Activated CD4-positive, alpha-beta T cell treated with anti-CD3 and anti-CD28 coated beads for 4 hours (primary cell): ENCODE results near the gene MAGI1.

Experiments used
- DNase-seq, 2 donors: peaks; one replicate each; pipeline ENCODE4 v3.0.0-alpha.2; 2020

MAGI1 gene

DNA sequence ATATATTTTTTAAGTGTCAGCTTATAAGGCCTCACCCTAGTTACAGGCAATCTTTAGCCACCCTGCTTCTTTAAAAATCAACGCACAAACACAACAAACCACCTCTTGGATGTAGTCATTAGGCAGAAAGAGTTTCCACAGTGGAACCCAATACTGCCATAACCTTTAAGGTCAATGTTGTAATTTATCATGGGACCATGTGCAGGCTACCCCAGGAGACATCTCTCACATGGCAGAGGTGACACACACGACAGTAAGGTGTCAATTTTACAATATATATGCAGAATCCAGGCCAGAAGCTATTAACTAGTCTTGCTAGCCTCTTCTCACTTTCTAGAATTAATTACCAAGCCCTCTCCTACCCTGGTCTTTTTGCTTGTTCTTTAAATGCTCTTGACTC, 336.5 kb downstream of the MAGI1 start:
- no peak for DNase-seq

- DNase-seq, result no peak
Observed at GRCh38 chr3:65701516-65701915, 337.2 kb downstream of the MAGI1 start.

GRCh38 chr3:65689436-65689835, 349.3 kb downstream of the MAGI1 start:
- no peak for DNase-seq

- DNase-seq, result no peak
Observed at GRCh38 chr3:65687741-65688140, 351.0 kb downstream of the MAGI1 start.

GRCh38 chr3:65685621-65686235, 353.0 kb downstream of the MAGI1 start:
- DNase-seq, result no peak

GRCh38 chr3:65678516-65678915, 360.2 kb downstream of the MAGI1 start:
- DNase-seq, result no peak

GRCh38 chr3:65677486-65678010, 361.2 kb downstream of the MAGI1 start:
- no peak for DNase-seq

GRCh38 chr3:65676580-65676979, 362.1 kb downstream of the MAGI1 start:
- no peak for DNase-seq

- no peak for DNase-seq
Observed at GRCh38 chr3:65675011-65675410, 363.7 kb downstream of the MAGI1 start.

DNA sequence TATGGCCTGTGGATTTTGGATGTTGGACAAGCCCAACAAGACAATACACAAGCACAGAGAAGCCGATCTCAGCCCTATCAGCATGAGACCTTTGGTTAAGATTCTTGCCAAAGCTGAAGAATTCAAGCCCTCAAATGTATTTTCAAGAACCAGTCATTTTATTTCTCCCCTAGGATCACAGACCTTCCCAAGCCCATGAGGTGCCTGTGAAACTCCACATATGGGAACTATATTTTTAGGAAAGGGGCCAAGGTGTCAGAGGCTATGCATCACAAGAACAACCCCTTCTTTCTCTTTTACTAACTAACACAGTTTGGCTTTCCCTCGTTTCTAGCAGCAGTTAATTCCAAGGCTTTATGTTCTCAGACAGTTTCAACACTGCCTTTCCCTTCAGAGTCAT, 364.5 kb downstream of the MAGI1 start:
- no peak for DNase-seq

- no peak for DNase-seq
Observed at GRCh38 chr3:65672871-65673815, 365.6 kb downstream of the MAGI1 start.

- no peak for DNase-seq
Observed at GRCh38 chr3:65672061-65672460, 366.7 kb downstream of the MAGI1 start.

- no peak for DNase-seq
Observed at GRCh38 chr3:65671004-65671403, 367.7 kb downstream of the MAGI1 start.

DNA sequence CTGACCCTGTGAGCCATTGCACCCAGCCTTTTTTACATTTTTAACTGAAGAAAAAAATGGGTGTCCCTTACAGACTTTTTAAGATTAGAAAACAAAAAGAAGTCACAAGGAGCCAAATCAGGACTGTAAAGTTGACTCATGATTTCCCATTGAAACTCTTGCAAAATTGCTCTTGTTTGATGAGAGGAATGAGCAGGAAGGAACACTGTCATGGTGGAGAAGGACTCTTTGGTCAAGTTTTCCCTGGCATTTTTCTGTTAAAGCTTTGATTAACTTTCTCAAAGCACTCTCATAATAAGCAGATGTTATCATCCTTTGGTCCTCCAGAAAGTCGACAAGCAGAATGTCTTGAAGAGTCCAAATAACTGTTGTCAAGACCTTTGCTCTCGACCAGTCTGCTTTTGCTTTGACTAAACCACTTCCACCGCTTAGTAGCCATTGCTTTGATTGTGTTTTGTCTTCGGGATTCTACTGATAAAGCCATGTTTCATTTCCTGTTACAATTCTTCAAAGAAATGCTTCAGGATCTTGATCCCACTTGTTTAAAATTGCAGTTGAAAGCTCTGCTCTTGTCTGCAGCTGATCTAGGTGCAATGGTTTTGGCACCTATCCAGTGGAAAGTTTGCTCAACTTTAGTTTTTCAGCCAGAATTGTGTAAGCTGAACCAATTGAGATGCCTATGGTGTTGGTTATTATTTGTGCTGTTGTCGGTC, 369.4 kb downstream of the MAGI1 start:
- no peak for DNase-seq

DNA sequence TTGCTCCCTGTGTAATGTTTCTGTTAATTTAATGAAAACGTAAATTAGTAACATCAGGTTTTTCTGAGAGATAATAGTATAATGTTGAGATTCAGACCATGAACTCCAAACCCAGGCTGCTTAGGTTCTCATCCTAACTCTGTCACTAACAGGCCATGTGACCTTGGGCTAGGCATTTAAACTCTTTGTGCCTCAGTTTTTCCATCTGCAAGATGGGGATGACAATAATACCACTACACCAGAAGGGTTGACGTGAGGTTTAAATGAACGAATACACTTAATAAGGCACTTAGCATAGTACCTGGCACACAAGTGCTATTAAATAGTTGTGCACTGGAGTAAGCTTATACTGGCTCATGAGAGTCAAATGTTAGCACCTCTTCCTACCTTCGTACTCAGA, 370.8 kb downstream of the MAGI1 start:
- DNase-seq, result no peak

- DNase-seq, result no peak
Observed at GRCh38 chr3:65666448-65667091, 372.1 kb downstream of the MAGI1 start.

DNA sequence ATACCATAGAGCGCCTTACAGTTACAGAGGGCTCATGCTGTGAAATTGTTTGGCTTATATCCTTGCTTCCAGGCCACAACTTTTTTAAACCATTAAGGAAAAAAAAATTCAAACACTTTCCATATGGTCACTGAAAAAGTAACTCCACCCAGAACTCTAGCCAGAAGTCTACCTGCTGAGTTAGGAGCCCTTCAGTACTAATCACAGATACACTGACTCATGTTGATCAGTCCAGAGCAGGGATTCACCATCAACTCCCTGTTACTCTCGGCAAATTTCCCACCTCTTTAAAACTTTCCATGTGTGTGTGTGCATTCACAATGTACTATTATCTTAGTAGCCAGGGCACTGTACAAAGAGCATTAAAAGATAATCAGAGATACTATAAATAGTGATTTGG, 372.8 kb downstream of the MAGI1 start:
- DNase-seq, result no peak

- no peak for DNase-seq
Observed at GRCh38 chr3:65664931-65665330, 373.8 kb downstream of the MAGI1 start.

DNA sequence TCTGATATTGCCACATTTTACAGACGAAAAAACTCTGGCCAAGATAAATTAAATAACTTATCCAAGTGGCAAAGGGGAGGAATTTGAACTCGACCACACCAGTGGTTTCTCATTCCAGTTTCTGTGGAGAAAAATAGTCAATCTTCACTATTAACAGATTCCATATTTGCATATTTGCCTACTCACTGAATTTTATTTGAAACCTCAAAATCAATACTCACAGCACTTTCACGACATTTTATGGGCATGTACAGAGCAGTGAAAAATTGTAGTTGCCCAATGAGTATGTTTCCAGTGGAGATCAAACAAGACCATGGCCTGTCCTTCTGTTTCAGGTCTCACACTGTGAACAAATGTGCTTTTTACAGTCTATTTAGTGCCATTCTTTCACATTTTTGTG, 374.3 kb downstream of the MAGI1 start:
- no peak for DNase-seq

DNA sequence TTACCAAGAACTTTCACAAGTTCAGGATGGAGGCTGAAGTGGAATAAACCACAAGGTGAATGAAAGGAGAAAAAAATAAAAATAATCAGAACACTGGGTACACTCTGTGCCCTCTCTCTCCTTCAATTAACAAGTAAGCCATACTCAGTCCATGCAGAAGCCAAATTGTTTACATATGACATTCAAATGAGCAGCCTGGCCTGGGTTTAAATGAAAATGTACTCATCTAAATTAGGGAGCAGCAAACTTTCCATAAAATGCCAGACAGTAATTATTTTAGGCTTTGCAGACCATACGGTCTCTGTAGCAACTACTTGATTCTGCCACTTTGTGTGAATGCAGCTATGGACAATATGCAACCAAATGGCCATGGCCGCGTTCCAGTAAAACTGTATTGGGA, 376.6 kb downstream of the MAGI1 start:
- DNase-seq, result no peak

- DNase-seq, result no peak
Observed at GRCh38 chr3:65660000-65660598, 378.6 kb downstream of the MAGI1 start.

DNA sequence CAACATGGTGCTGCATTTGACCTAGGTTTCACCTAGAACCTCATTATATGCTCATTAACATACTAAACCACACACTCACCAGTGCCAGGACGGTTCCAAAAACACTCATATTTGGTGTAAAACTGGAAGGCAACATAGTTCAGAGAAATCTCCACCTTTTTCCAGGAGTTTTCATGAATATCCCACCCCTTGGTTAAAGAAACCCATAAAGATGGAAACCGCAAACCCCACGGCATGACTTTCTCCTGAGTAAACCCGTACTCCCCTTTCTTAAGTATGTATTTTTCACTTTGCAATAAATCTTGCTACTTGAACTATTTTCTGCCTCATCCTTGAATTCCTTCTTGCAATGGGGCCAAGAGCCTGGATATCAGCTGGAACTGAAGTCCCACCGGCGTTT, 379.3 kb downstream of the MAGI1 start:
- DNase-seq, result no peak

GRCh38 chr3:65658401-65658800, 380.3 kb downstream of the MAGI1 start:
- no peak for DNase-seq
